ENCODE data around the gene RCC1.

DNA sequence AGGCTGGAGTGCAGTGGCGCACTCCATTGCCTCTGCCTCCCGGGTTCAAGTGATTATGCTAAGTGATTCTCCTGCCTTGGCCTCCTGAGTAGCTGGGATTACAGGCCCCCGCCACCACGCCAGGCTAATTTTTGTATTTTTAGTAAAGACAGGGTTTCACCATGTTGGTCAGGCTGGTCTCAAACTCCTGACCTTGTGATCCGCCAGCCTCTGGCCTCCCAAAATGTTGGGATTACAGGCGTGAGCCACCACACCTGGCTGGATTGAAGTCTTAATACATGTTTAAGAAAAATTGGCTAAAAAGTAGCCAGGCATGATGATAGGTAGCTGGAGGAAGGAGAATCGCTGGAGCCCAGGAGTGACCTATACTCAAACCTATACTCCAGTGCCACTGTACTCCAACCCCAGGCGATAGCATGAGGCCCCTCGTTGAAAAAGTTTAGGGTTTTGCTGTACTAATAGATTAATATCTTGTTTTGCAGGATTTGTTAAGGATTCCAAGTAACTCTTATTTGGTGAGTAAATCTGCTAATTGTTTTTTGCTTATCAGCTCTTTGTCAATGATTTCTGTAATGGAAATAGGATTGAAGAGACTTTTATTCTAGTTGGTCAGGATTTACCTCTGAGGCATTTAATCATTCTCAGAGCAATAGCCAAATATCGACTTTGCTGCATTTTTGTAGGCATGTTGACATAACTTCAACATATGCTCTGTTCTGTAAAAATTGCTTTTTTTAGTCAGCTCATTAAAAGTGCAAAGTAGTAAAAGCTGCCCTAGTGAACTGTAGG, 2.0 kb downstream of the RCC1 start:
- no peak for TF ChIP-seq POLR2A (IDR thresholded peaks at IDR 0.05)
- TF ChIP-seq, protein P1, sequence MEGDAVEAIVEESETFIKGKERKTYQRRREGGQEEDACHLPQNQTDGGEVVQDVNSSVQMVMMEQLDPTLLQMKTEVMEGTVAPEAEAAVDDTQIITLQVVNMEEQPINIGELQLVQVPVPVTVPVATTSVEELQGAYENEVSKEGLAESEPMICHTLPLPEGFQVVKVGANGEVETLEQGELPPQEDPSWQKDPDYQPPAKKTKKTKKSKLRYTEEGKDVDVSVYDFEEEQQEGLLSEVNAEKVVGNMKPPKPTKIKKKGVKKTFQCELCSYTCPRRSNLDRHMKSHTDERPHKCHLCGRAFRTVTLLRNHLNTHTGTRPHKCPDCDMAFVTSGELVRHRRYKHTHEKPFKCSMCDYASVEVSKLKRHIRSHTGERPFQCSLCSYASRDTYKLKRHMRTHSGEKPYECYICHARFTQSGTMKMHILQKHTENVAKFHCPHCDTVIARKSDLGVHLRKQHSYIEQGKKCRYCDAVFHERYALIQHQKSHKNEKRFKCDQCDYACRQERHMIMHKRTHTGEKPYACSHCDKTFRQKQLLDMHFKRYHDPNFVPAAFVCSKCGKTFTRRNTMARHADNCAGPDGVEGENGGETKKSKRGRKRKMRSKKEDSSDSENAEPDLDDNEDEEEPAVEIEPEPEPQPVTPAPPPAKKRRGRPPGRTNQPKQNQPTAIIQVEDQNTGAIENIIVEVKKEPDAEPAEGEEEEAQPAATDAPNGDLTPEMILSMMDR (IDR thresholded peaks at IDR 0.05), result no peak
